Measurements from ENCODE around the gene MAP3K14. TPM values are rescaled to one million over a fixed set of nuclear protein-coding genes. Genes with fewer than 3 reads are reported as not detected.
"Not testable (repeated sequence)": the region's sequence is repeated elsewhere in the genome, so short reads cannot be mapped to it uniquely, and the experiment has no call there.

MAP3K14 gene
- polyA plus RNA-seq, 1 experiment = 4.9 TPM

- H3K27ac ChIP-seq (ENCODE audit: low read depth, low read length) = no peak overlapping the region
- no peak overlapping the region for H3K4me3 ChIP-seq (ENCODE audit: low read depth, low read length)
- ChIA-PET CTCF (interaction anchor here (1.3 to 2.0 kb wide), 3 partner anchors 11 to 79 kb away, joined by 3 to 8 read pairs (median 5); partner anchors contain the start of gene MAP3K14), POLR2A (interaction anchor here (1.6 to 4.2 kb wide), 2 partner anchors 12 kb away, joined by 7 to 14 read pairs; partner anchors contain the start of gene MAP3K14)
- DNase-seq (ENCODE audit: low read depth, low spot score) = no peak
- no peak for TF ChIP-seq CTCF (IDR thresholded peaks at IDR 0.05; ENCODE audit: low read depth, low read length)
- H3K9me3 ChIP-seq (ENCODE audit: control insufficient read depth, insufficient read depth, low read length) = no peaks in the 10 kb centered on the region
- no peaks in the 10 kb centered on the region for H3K27me3 ChIP-seq (ENCODE audit: control insufficient read depth, insufficient read depth, low read length)
These were observed 11.2 kb downstream of the MAP3K14 start for GRCh38 chr17:45305530-45306087.

- Histone ChIP-seq H3K27ac (ENCODE audit: low read depth, low read length) (no peak overlapping the region), H3K27me3 (ENCODE audit: control insufficient read depth, insufficient read depth, low read length) (no peaks in the 10 kb centered on the region), H3K4me3 (ENCODE audit: low read depth, low read length) (no peak overlapping the region), H3K9me3 (ENCODE audit: control insufficient read depth, insufficient read depth, low read length) (no peaks in the 10 kb centered on the region)
- DNase-seq (ENCODE audit: low read depth, low spot score) = no peak
- ChIA-PET CTCF (no interaction called here), POLR2A (interaction anchor here (1.1 kb wide), 1 partner anchor 13 kb away, joined by 3 read pairs; no protein-coding TSS in a partner anchor)
- no peak for TF ChIP-seq CTCF (IDR thresholded peaks at IDR 0.05; ENCODE audit: low read depth, low read length)
These were observed 14.1 kb downstream of the MAP3K14 start for GRCh38 chr17:45302649-45303173.

- not testable (repeated sequence) for DNase-seq (ENCODE audit: low read depth, low spot score); H3K27ac ChIP-seq (ENCODE audit: low read depth, low read length); H3K27me3 ChIP-seq (ENCODE audit: control insufficient read depth, insufficient read depth, low read length); H3K4me3 ChIP-seq (ENCODE audit: low read depth, low read length); H3K9me3 ChIP-seq (ENCODE audit: control insufficient read depth, insufficient read depth, low read length)
- ChIA-PET POLR2A (interaction anchor here (1.1 kb wide), 1 partner anchor 14 kb away, joined by 3 read pairs; no protein-coding TSS in a partner anchor), CTCF (interaction anchor here (0.7 kb wide), 1 partner anchor 100 kb away, joined by 3 read pairs; no protein-coding TSS in a partner anchor)
These were observed 14.6 kb downstream of the MAP3K14 start for GRCh38 chr17:45302220-45302619.

GRCh38 chr17:45301674-45302073 lies 15.1 kb downstream of the MAP3K14 start:
- CTCF ChIA-PET = interaction anchor here (0.7 kb wide), 1 partner anchor 100 kb away, joined by 3 read pairs; no protein-coding TSS in a partner anchor

GRCh38 chr17:45300060-45300751 lies 16.6 kb downstream of the MAP3K14 start:
- Histone ChIP-seq H3K27me3 (ENCODE audit: control insufficient read depth, insufficient read depth, low read length) (no peaks in the 10 kb centered on the region), H3K9me3 (ENCODE audit: control insufficient read depth, insufficient read depth, low read length) (no peaks in the 10 kb centered on the region), H3K27ac (ENCODE audit: low read depth, low read length) (no peak overlapping the region), H3K4me3 (ENCODE audit: low read depth, low read length) (no peak overlapping the region)
- POLR2A ChIA-PET = no interaction called here
- no peak for DNase-seq (ENCODE audit: low read depth, low spot score)
- CTCF ChIA-PET = interaction anchor here (1.0 to 1.1 kb wide), 2 partner anchors 23 to 85 kb away, joined by 4 to 5 read pairs; no protein-coding TSS in a partner anchor
- no peak for TF ChIP-seq CTCF (IDR thresholded peaks at IDR 0.05; ENCODE audit: low read depth, low read length)

More at GRCh38 chr17:45301674-45302073, 15.1 kb downstream of the MAP3K14 start:
- POLR2A ChIA-PET = no interaction called here
- Histone ChIP-seq H3K9me3 (ENCODE audit: control insufficient read depth, insufficient read depth, low read length) (no peaks in the 10 kb centered on the region), H3K4me3 (ENCODE audit: low read depth, low read length) (no peak overlapping the region), H3K27me3 (ENCODE audit: control insufficient read depth, insufficient read depth, low read length) (no peaks in the 10 kb centered on the region), H3K27ac (ENCODE audit: low read depth, low read length) (no peak overlapping the region)
- no peak for DNase-seq (ENCODE audit: low read depth, low spot score)
- no peak for TF ChIP-seq CTCF (IDR thresholded peaks at IDR 0.05; ENCODE audit: low read depth, low read length)

Measured in AG04450 (cell line).